CD14-positive monocyte (primary cell): ENCODE results near the gene WNT3. TPM values are rescaled to one million over a fixed set of nuclear protein-coding genes. Genes with fewer than 3 reads are reported as not detected.
A peak's percentile ranks its signal among the peaks of the same experiment; 100 is the strongest.

Experiments
- DNase-seq, 3 donors: peaks; one replicate each; pipeline ENCODE4 v3.0.0-alpha.2; 2011 to 2022
- H2AFZ ChIP-seq: 2 replicates; pipeline ENCODE4 v1.6.0; 2012; ENCODE audit warnings: mild to moderate bottlenecking, low read depth, low read length, inconsistent platforms; ENCODE audit not compliant: insufficient read depth, poor library complexity, severe bottlenecking
- H3K27ac ChIP-seq, 2 donors: 1 replicate in 1 of 2; 2 replicates in 1 of 2; pipeline ENCODE4 v1.5.1; 2012 to 2013; ENCODE audit warnings: low read length in 2 of 2, control low read depth in 1 of 2, inconsistent platforms in 1 of 2, low read depth in 1 of 2, mild to moderate bottlenecking in 1 of 2
- H3K27me3 ChIP-seq, 2 donors: one replicate each; pipeline versions ENCODE4 v1.6.0 to v1.6.1; 2011 to 2013; ENCODE audit warnings: low read length in 2 of 2; ENCODE audit not compliant: control insufficient read depth in 2 of 2, insufficient read depth in 2 of 2
- H3K36me3 ChIP-seq, 2 donors: replicated peaks in 1 of 2; 1 replicate in 1 of 2; 2 replicates in 1 of 2; pipeline versions ENCODE4 v1.5.1 to v1.6.1; 2012 to 2013; ENCODE audit warnings: low read length in 2 of 2, control low read depth in 1 of 2, inconsistent platforms in 1 of 2, mild to moderate bottlenecking in 1 of 2; ENCODE audit not compliant: insufficient read depth in 2 of 2, control insufficient read depth in 1 of 2
- H3K4me1 ChIP-seq, 2 donors: 1 replicate in 1 of 2; 2 replicates in 1 of 2; pipeline versions ENCODE4 v1.5.1 to v1.6.1; 2012 to 2013; ENCODE audit warnings: low read length in 2 of 2, control low read depth in 1 of 2, inconsistent platforms in 1 of 2, mild to moderate bottlenecking in 1 of 2, moderate library complexity in 1 of 2; ENCODE audit not compliant: insufficient read depth in 2 of 2, control insufficient read depth in 1 of 2
- H3K4me2 ChIP-seq: replicated peaks from 2 replicates; pipeline ENCODE3; 2012; ENCODE audit warnings: low read length, moderate library complexity, mild to moderate bottlenecking; ENCODE audit not compliant: poor library complexity, severe bottlenecking; ENCODE audit errors: extremely low read depth
- H3K4me3 ChIP-seq, 3 experiments: fragments of 200-600 bp in 1 of 3; sonication (generic) in 1 of 3; replicated peaks in 1 of 3; 1 replicate in 2 of 3; 2 replicates in 1 of 3; pipeline ENCODE4 v1.5.1; 2011 to 2013; ENCODE audit warnings: low read length in 3 of 3, mild to moderate bottlenecking in 3 of 3, control low read depth in 2 of 3, low read depth in 2 of 3, inconsistent platforms in 1 of 3, moderate library complexity in 1 of 3
- H3K79me2 ChIP-seq: 2 replicates; pipeline ENCODE4 v1.6.0; 2012; ENCODE audit warnings: mild to moderate bottlenecking, control low read depth, inconsistent platforms, low read length, moderate library complexity; ENCODE audit not compliant: insufficient read depth
- H3K9ac ChIP-seq: 2 replicates; pipeline ENCODE4 v1.6.0; 2017; ENCODE audit warnings: low read length, mild to moderate bottlenecking; ENCODE audit not compliant: insufficient read depth, poor library complexity, severe bottlenecking
- H3K9me3 ChIP-seq, 2 donors: replicated peaks in 1 of 2; 1 replicate in 1 of 2; 2 replicates in 1 of 2; pipeline versions ENCODE4 v1.5.1 to v1.6.1; 2012 to 2013; ENCODE audit warnings: low read length in 2 of 2, control low read depth in 1 of 2; ENCODE audit not compliant: control insufficient read depth in 1 of 2, insufficient read depth in 1 of 2
- H4K20me1 ChIP-seq: 2 replicates; pipeline ENCODE4 v1.6.0; 2012; ENCODE audit warnings: mild to moderate bottlenecking, low read length, control low read depth, moderate library complexity; ENCODE audit not compliant: insufficient read depth
- H3K27ac Mint-ChIP-seq, 7 donors: one replicate each; pipeline ENCODE4 v1.8.0; 2020; ENCODE audit warnings: mild to moderate bottlenecking in 7 of 7, mixed read lengths in 7 of 7, moderate library complexity in 6 of 7, inconsistent platforms in 2 of 7
- H3K27me3 Mint-ChIP-seq, 3 donors: one replicate each; pipeline ENCODE4 v1.8.0; 2021 to 2022; ENCODE audit warnings: low read depth in 3 of 3, mild to moderate bottlenecking in 3 of 3, mixed read lengths in 3 of 3, moderate library complexity in 3 of 3, inconsistent platforms in 1 of 3
- H3K36me3 Mint-ChIP-seq, 2 donors: one replicate each; pipeline ENCODE4 v1.8.0; 2020; ENCODE audit warnings: mixed read lengths in 2 of 2, inconsistent platforms in 1 of 2, mild to moderate bottlenecking in 1 of 2
- H3K4me1 Mint-ChIP-seq: one replicate; pipeline ENCODE4 v1.8.0; 2020; ENCODE audit warnings: mild to moderate bottlenecking, mixed read lengths
- H3K4me3 Mint-ChIP-seq, 2 donors: one replicate each; pipeline ENCODE4 v1.8.0; 2020; ENCODE audit warnings: mild to moderate bottlenecking in 2 of 2, mixed read lengths in 2 of 2, moderate library complexity in 1 of 2
- H3K9me3 Mint-ChIP-seq, 7 donors: one replicate each; pipeline ENCODE4 v1.8.0; 2020 to 2022; ENCODE audit warnings: mixed read lengths in 7 of 7, mild to moderate bottlenecking in 6 of 7, moderate library complexity in 6 of 7, inconsistent platforms in 2 of 7
- CTCF ChIP-seq: fragments of 200-600 bp; IDR thresholded peaks from one replicate; pipeline ENCODE4 v1.8.0; 2022; ENCODE audit warnings: antibody characterized with exemption, mild to moderate bottlenecking
- WGBS: methylation state at CpG from one replicate; pipeline ENCODE4 v1.1.5; 2013; ENCODE audit warnings: missing lambda C conversion rate; ENCODE audit not compliant: insufficient coverage; 5-methylcytosine and 5-hydroxymethylcytosine counted together
- intact Hi-C, 2 donors: fragments of 100-400 bp; cut with micrococcal nuclease; formaldehyde crosslinking; loops; one replicate each; pipeline versions ENCODE4 v1.15.0 to v1.15.1; 2023
- polyA plus RNA-seq, 3 donors: library from polyadenylated mRNA; depleted of rRNA in 1 of 3; unstranded in 2 of 3; stranded (reverse) in 1 of 3; fragments of 300-500 nt in 2 of 3; fragments of >200 nt in 1 of 3; fragmentation: Illumina TruSeq in 2 of 3; gene quantifications; 1 replicate in 2 of 3; 2 replicates in 1 of 3; pipeline ENCODE4 v1.2.3, GENCODE V29; 2012 to 2021

The WNT3 gene
- polyA plus RNA-seq, 3 donors: 0.01 TPM; not detected in 2

DNA sequence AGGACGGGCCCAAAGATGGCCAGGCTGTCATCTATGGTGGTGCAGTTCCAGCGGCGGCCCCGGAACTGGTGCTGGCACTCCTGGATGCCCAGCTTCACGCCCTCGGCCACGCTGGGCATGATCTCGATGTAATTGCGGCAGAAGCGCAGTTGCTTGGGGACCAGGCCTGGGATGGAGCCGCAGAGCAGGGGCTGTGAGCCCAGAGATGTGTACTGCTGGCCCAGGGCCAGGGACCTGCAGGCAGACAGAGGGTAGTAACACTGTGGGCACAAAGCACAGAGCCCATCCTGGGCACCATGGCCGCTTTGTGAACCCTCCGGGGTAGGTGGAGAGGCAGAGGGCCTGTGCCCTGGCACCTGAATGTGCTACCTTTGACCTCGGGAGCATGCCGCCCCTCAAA lies 44.8 kb downstream of the WNT3 start:
- Histone ChIP-seq H3K27ac (no peak overlapping the region), H3K4me2 (no peak overlapping the region), H3K9me3 (peaks cover 0 to 16% of the 10 kb centered on the region in 2 donors), H3K4me1 (peaks cover 16 to 22% of the 10 kb centered on the region in 2 donors), H2AFZ (no peak overlapping the region), H3K36me3 (no peaks in the 10 kb centered on the region), H3K4me3 (no peak overlapping the region), H4K20me1 (no peaks in the 10 kb centered on the region), H3K9ac (no peak overlapping the region), H3K27me3 (peaks cover 29 to 60% of the 10 kb centered on the region in 2 donors), H3K79me2 (no peaks in the 10 kb centered on the region)
- peaks cover 19% of the 10 kb centered on the region for H3K4me1 Mint-ChIP-seq
- peak overlapping the region in 1 of 2 donors; percentile 53 for H3K4me3 Mint-ChIP-seq
- H3K36me3 Mint-ChIP-seq: no peaks in the 10 kb centered on the region
- no peak for DNase-seq
- intact Hi-C loops: no loop called here
- TF ChIP-seq CTCF: no peak
- WGBS: 81% methylated on average over 15 of the region's 15 CpGs
- H3K27me3 Mint-ChIP-seq: peaks cover 64 to 80% (median 71%) of the 10 kb centered on the region in 3 donors
- no peak overlapping the region for H3K27ac Mint-ChIP-seq
- peaks cover 0 to 12% (median 7%) of the 10 kb centered on the region in 7 donors for H3K9me3 Mint-ChIP-seq

- Mint-ChIP-seq H3K27me3 (peaks cover 67 to 82% (median 72%) of the 10 kb centered on the region in 3 donors), H3K27ac (no peak overlapping the region), H3K4me3 (peak overlapping the region in 1 of 2 donors; percentile 84), H3K4me1 (peaks cover 19% of the 10 kb centered on the region), H3K9me3 (peaks cover 0 to 12% (median 7%) of the 10 kb centered on the region in 7 donors), H3K36me3 (no peaks in the 10 kb centered on the region)
- Histone ChIP-seq H3K27ac (no peak overlapping the region), H3K4me2 (no peak overlapping the region), H3K4me1 (peaks cover 16 to 22% of the 10 kb centered on the region in 2 donors), H4K20me1 (no peaks in the 10 kb centered on the region), H3K79me2 (no peaks in the 10 kb centered on the region), H3K4me3 (no peak overlapping the region), H2AFZ (no peak overlapping the region), H3K9ac (no peak overlapping the region), H3K27me3 (peaks cover 29 to 65% of the 10 kb centered on the region in 2 donors), H3K36me3 (no peaks in the 10 kb centered on the region), H3K9me3 (peaks cover 0 to 16% of the 10 kb centered on the region in 2 donors)
- no peak for TF ChIP-seq CTCF
- intact Hi-C loops: no loop called here
- WGBS: 0% methylated on average over 3 of the region's 6 CpGs
- DNase-seq: no peak
These were observed 45.3 kb downstream of the WNT3 start for GRCh38 chr17:46773221-46773605.
